Measurements from ENCODE around the gene UBE2V1. TPM values are rescaled to one million over a fixed set of nuclear protein-coding genes. Genes with fewer than 3 reads are reported as not detected.

The UBE2V1 gene
- total and polyA plus RNA-seq, 4 donors = 54.2 to 107 (median 83.0) TPM

DNA sequence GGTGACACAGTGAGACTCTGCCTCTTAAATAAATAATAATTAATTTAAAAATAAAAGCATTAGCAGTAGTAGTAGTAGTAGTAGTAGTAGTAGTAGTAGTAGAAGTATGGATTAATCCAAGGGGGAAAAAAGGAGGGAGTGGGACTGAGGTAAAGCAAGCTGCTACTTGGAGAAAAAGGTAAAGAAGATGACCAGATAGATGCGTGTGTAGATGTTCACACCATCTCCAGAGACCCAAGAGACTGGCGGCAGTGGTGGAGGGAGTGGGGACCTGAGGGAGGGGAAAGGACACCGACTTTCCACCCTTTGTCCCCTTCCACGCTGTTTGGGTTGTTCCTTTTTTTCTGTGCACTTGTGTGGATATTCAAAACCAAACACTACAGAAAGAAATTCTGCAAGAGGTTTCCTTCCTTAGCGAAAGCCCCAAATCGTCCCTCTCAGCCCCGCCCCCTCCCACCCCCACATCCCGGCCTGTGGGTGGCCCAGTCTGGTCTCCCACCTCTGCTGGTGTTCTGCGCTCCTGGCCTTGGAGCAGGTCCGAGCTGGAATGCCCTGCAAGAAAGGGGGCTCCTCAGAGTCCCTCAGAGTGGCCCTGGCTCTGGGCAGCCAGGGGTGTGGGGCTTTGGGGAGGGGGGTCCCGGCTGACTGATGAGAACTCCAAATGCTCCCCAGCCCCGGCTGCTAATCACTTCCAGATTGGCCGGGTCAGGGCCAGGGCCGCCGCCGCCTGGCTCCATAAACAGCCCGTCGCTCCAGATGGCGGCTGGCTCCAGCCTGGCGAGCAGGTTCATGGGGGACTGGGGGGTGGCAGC, 60.2 kb downstream of the UBE2V1 start:
- Histone ChIP-seq H3K27me3 (ENCODE audit: control insufficient read depth in 1 of 2, insufficient read depth in 2 of 2, low read length in 1 of 2) (no peaks in the 10 kb centered on the region), H3K9me3 (ENCODE audit: control insufficient read depth, low read length) (no peaks in the 10 kb centered on the region), H3K36me3 (ENCODE audit: control insufficient read depth in 1 of 2, insufficient read depth in 2 of 2, low read length in 1 of 2) (no peaks in the 10 kb centered on the region), H3K4me1 (ENCODE audit: control insufficient read depth in 1 of 2, insufficient read depth in 2 of 2, low read length in 2 of 2) (no peaks in the 10 kb centered on the region), H3K27ac (ENCODE audit: low read depth in 1 of 2, low read length in 2 of 2) (no peak overlapping the region), H3K4me3 (ENCODE audit: low read length in 2 of 2) (no peak overlapping the region)
- WGBS, 2 donors = 60 to 61% methylated on average over 20 of the region's 20 CpGs
- intact Hi-C loops (cut with DNase I) = no loop called here
- ATAC-seq (ENCODE audit: low FRiP score) = no peak
- no peak for DNase-seq

DNA sequence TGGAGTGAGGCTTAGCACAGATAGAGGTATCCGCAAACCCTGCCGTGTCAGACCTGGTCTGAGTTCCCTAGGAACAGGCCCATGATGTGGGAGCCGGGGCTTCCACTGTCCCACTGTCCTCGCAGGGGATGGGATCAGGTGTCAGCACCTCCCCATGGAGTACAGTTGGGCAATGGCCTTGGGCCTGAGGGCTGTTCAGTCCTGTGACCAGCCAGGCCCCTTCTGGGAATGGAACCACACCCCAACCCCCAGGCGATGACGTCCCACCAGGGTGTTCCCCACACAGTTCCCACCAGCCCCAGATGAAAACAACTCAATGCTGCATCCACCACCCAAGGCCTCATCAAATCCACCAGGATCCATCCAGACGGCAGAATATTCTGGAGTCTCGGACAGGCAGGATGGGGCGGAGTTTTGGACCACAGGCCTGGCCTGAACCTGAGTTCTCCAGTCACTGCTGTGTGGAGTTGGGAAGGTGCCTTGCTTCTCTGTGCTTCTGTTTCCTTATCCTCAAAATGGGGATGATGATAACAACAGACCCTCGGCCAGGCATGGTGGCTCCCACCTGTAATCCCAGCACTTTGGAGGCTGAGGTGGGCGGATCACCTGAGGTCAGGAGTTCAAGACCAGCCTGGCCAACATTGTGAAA, 62.2 kb downstream of the UBE2V1 start:
- Histone ChIP-seq H3K9me3 (ENCODE audit: control insufficient read depth, low read length) (no peaks in the 10 kb centered on the region), H3K36me3 (ENCODE audit: control insufficient read depth in 1 of 2, insufficient read depth in 2 of 2, low read length in 1 of 2) (no peaks in the 10 kb centered on the region), H3K27ac (ENCODE audit: low read depth in 1 of 2, low read length in 2 of 2) (no peak overlapping the region), H3K4me3 (ENCODE audit: low read length in 2 of 2) (no peak overlapping the region), H3K4me1 (ENCODE audit: control insufficient read depth in 1 of 2, insufficient read depth in 2 of 2, low read length in 2 of 2) (no peaks in the 10 kb centered on the region), H3K27me3 (ENCODE audit: control insufficient read depth in 1 of 2, insufficient read depth in 2 of 2, low read length in 1 of 2) (no peaks in the 10 kb centered on the region)
- intact Hi-C loops (cut with DNase I) = no loop called here
- ATAC-seq (ENCODE audit: low FRiP score) (no peak), DNase-seq (no peak)
- WGBS, 2 donors = 92% methylated on average over 11 of the region's 11 CpGs

DNA sequence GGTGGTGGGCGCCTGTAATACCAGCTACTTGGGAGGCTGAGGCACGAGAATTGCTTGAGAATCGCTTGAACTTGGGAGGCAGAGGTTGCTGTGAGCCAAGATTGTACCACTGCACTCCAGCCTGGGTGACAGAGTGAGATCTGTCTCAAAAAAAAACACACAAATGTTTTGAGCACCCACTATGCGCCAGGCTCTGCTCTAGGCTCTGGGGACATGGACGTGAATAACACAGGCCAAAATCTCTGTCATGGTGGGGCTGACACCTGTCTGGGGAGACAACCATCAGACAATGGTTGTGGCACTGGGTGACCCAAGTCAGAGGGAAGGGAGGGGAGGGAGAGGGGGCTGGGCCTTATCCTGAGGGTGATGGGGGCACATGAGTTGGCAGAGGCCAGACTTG, 62.7 kb downstream of the UBE2V1 start:
- H3K27ac ChIP-seq (ENCODE audit: low read depth in 1 of 2, low read length in 2 of 2) = no peak overlapping the region
- DNase-seq = no peak
- intact Hi-C loops (cut with DNase I) = no loop called here
- no peaks in the 10 kb centered on the region for H3K27me3 ChIP-seq (ENCODE audit: control insufficient read depth in 1 of 2, insufficient read depth in 2 of 2, low read length in 1 of 2)
- H3K9me3 ChIP-seq (ENCODE audit: control insufficient read depth, low read length) = no peaks in the 10 kb centered on the region
- WGBS, 2 donors = 98 to 99% methylated on average over 5 of the region's 5 CpGs
- H3K4me1 ChIP-seq (ENCODE audit: control insufficient read depth in 1 of 2, insufficient read depth in 2 of 2, low read length in 2 of 2) = no peaks in the 10 kb centered on the region
- ATAC-seq (ENCODE audit: low FRiP score) = no peak
- H3K36me3 ChIP-seq (ENCODE audit: control insufficient read depth in 1 of 2, insufficient read depth in 2 of 2, low read length in 1 of 2) = no peaks in the 10 kb centered on the region
- H3K4me3 ChIP-seq (ENCODE audit: low read length in 2 of 2) = no peak overlapping the region

DNA sequence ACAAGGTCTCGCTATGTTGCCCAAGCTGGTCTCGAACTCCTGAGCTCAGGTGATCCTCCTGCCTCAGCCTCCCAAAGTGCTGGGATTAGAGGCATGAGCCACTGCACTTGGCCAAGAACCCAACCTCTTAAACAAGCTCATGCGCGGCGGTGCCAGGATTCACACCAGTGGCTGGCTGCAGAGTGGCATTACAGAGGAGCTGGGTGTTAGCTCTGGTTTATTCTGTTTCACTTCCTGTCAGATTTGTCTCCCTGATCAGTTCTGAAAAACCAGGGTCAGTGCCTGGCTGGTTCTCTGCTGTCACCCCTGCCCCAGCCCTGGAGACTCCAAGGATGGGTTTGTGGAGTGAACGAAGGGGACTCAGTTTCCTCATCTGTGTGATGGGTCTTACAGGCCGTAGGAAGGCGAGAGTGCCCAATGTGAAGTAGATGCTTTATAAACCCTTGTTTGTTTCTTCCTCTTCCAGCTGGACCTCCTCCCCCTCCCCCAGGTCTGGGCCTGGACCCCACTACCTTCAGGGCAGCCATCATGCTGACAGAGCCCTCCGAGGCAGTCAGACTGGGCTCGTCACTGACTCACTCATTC, 63.4 kb downstream of the UBE2V1 start:
- H3K27me3 ChIP-seq (ENCODE audit: control insufficient read depth in 1 of 2, insufficient read depth in 2 of 2, low read length in 1 of 2) = no peaks in the 10 kb centered on the region
- no peak overlapping the region for H3K27ac ChIP-seq (ENCODE audit: low read depth in 1 of 2, low read length in 2 of 2)
- no peak overlapping the region for H3K4me3 ChIP-seq (ENCODE audit: low read length in 2 of 2)
- intact Hi-C loops (cut with DNase I) = no loop called here
- no peaks in the 10 kb centered on the region for H3K36me3 ChIP-seq (ENCODE audit: control insufficient read depth in 1 of 2, insufficient read depth in 2 of 2, low read length in 1 of 2)
- DNase-seq = no peak
- no peaks in the 10 kb centered on the region for H3K9me3 ChIP-seq (ENCODE audit: control insufficient read depth, low read length)
- no peak for ATAC-seq (ENCODE audit: low FRiP score)
- no peaks in the 10 kb centered on the region for H3K4me1 ChIP-seq (ENCODE audit: control insufficient read depth in 1 of 2, insufficient read depth in 2 of 2, low read length in 2 of 2)
- WGBS, 2 donors = 82 to 87% methylated on average over 10 of the region's 10 CpGs

DNA sequence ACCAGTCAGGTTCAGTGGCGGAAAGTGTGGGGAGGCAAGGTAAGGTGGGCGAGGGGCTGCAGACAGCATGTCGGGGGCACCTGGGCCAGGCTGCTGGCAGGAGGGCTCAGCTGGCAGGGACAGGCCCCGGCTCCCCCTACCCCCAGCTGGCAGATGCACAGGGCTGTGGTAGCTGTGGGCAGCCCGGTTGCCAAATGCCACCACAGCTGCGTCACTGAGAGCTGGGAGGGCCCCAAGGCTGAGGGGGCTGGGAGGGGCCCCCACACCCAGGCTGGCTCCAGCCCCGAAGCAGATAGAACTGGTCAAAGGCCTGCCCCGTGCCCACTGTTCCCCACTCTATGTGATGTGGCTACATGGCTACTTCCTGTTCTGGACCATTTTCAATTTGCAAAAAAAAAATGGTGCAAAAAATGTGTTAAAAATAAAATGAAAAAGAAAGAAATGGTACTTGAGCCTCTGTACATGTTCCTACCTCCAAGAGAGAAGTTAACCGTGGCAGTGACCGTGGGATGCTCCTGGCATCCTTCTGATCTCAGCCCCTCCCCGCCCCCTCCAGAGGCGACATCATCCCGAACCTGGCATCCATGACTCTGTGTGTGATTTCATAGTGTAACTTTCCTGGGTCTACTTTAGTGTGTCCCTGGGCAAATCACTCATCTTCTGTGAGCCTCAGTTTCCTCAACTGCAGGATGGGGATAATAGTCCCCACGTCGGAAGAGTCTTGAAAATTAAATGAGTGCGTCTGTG, 64.4 kb downstream of the UBE2V1 start:
- WGBS, 2 donors = 33 to 34% methylated on average over 16 of the region's 16 CpGs
- Histone ChIP-seq H3K9me3 (ENCODE audit: control insufficient read depth, low read length) (no peaks in the 10 kb centered on the region), H3K27ac (ENCODE audit: low read depth in 1 of 2, low read length in 2 of 2) (no peak overlapping the region), H3K36me3 (ENCODE audit: control insufficient read depth in 1 of 2, insufficient read depth in 2 of 2, low read length in 1 of 2) (no peaks in the 10 kb centered on the region), H3K4me3 (ENCODE audit: low read length in 2 of 2) (no peak overlapping the region), H3K4me1 (ENCODE audit: control insufficient read depth in 1 of 2, insufficient read depth in 2 of 2, low read length in 2 of 2) (no peaks in the 10 kb centered on the region), H3K27me3 (ENCODE audit: control insufficient read depth in 1 of 2, insufficient read depth in 2 of 2, low read length in 1 of 2) (no peaks in the 10 kb centered on the region)
- ATAC-seq (ENCODE audit: low FRiP score) (peak; percentile 43), DNase-seq (peak; percentile 84 to 86)
- intact Hi-C loops (cut with DNase I) = no loop called here

DNA sequence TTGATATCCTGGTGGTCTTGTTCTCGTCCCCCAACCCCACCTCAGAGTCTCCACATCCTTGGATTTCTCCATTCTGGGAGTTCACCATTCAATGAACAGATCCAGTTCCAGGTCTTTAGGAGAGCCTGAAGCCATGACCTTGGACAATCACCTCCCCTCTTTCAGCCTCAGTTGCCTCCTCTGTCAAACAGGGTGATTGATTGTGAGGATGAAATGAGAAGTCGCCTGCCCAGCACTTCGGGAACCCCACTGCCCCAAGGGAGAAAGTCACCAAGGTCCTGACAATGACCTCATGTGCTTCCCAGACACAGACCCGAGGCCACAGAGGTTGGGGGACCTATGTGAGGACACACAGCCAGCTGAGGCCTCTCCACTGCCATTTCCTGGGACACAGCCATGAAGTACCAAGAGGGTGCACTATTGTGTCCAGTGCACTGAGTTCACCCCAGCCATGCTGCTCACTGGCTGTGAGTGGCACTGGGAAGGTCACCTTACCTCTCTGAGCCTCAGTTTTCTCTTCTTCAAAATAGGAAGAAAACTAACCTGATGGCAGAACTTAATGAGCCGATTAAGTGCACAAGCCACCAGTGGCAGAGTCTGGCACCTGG, 68.5 kb downstream of the UBE2V1 start:
- ATAC-seq (ENCODE audit: low FRiP score) = no peak
- no peak for DNase-seq
- no peaks in the 10 kb centered on the region for H3K36me3 ChIP-seq (ENCODE audit: control insufficient read depth in 1 of 2, insufficient read depth in 2 of 2, low read length in 1 of 2)
- H3K27me3 ChIP-seq (ENCODE audit: control insufficient read depth in 1 of 2, insufficient read depth in 2 of 2, low read length in 1 of 2) = no peaks in the 10 kb centered on the region
- intact Hi-C loops (cut with DNase I) = no loop called here
- WGBS, 2 donors = 89 to 94% methylated on average over 5 of the region's 5 CpGs
- no peak overlapping the region for H3K27ac ChIP-seq (ENCODE audit: low read depth in 1 of 2, low read length in 2 of 2)
- H3K4me1 ChIP-seq (ENCODE audit: control insufficient read depth in 1 of 2, insufficient read depth in 2 of 2, low read length in 2 of 2) = no peaks in the 10 kb centered on the region
- H3K4me3 ChIP-seq (ENCODE audit: low read length in 2 of 2) = no peak overlapping the region
- H3K9me3 ChIP-seq (ENCODE audit: control insufficient read depth, low read length) = no peaks in the 10 kb centered on the region

DNA sequence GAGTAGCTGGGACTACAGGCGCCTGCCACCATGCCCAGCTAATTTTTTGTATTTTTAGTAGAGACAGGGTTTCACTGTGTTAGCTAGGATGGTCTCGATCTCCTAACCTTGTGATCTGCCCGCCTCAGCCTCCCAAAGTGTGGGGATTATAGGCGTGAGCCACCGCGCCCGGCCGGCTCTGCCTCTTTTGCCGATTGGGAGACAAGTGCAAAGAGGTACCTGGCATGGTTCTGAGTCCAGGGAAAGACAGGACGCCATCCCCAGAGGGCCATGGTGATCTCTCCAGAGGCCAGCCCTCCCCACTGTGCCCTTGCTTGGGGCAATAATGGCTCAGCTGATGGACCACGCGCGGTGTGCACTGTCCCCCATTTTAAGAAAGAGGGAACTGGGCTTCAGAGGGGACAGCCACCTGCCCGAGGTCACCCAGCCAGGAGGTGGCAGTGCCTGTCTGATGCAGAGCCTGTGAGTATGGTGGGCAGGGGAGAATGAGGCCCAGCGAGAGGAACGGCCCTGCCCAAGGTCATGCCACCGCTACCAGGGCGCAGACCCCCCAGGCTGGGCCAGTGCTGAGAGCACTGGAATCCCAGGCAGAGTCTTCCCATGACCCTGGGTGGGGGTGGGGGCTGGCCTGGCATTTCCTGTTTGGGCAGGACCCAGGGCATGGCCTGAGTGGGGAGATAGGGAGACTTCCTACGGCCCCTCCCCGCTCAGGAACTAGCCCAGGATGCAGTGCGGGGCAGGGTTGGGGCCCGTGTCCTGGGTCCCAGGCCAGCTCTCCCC, 69.2 kb downstream of the UBE2V1 start:
- intact Hi-C loops (cut with DNase I) = no loop called here
- WGBS, 2 donors = 94 to 97% methylated on average over 21 to 22 of the region's 22 CpGs
- no peak for ATAC-seq (ENCODE audit: low FRiP score)

More for the DNA sequence above, 69.2 kb downstream of the UBE2V1 start:
- Histone ChIP-seq H3K27ac (ENCODE audit: low read depth in 1 of 2, low read length in 2 of 2) (no peak overlapping the region), H3K4me3 (ENCODE audit: low read length in 2 of 2) (no peak overlapping the region), H3K4me1 (ENCODE audit: control insufficient read depth in 1 of 2, insufficient read depth in 2 of 2, low read length in 2 of 2) (no peaks in the 10 kb centered on the region), H3K9me3 (ENCODE audit: control insufficient read depth, low read length) (no peaks in the 10 kb centered on the region), H3K27me3 (ENCODE audit: control insufficient read depth in 1 of 2, insufficient read depth in 2 of 2, low read length in 1 of 2) (no peaks in the 10 kb centered on the region), H3K36me3 (ENCODE audit: control insufficient read depth in 1 of 2, insufficient read depth in 2 of 2, low read length in 1 of 2) (no peaks in the 10 kb centered on the region)
- DNase-seq = no peak

All from aorta (tissue), 5 donors.